ENCODE data around the gene DPEP3.

Gene DPEP3

GRCh38 chr16:67930191-67930590 is 50.1 kb downstream of the DPEP3 start:
- DNase-seq = no peak

- peak; percentile 63 to 79 (median 72) for DNase-seq
Observed at GRCh38 chr16:67928561-67929364, 51.5 kb downstream of the DPEP3 start.

GRCh38 chr16:67928147-67928546 is 52.2 kb downstream of the DPEP3 start:
- no peak for DNase-seq

GRCh38 chr16:67927131-67927941 is 53.0 kb downstream of the DPEP3 start:
- no peak for DNase-seq

GRCh38 chr16:67926181-67926750 is 54.0 kb downstream of the DPEP3 start:
- no peak for DNase-seq
